T-cell (primary cell): ENCODE measurements around the gene HABP2. TPM values are rescaled to one million over a fixed set of nuclear protein-coding genes. Genes with fewer than 3 reads are reported as not detected.

ENCODE experiments used
- ATAC-seq, 4 experiments: fragments of 200-7000 bp in 3 of 4; fragments of 150-1000 bp in 1 of 4; cut with Tn5 transposase; replicated peaks in 1 of 4; 1 replicate in 3 of 4; 2 replicates in 1 of 4; pipeline ENCODE4 v1.10.0; 2021; ENCODE audit warnings: moderate library complexity in 3 of 4, mild to moderate bottlenecking in 2 of 4, moderate number of reproducible peaks in 1 of 4
- CTCF ChIA-PET, 2 donors: fragments of 300-600 bp; sonication (Branson Sonifier 250); formaldehyde crosslinking; loops; one replicate each; lab custom pipeline; 2022; ENCODE audit warnings: antibody characterized with exemption in 2 of 2; lab: Charles Lee
- POLR2A ChIA-PET, 2 donors: fragments of 300-600 bp; sonication (Branson Sonifier 250); formaldehyde crosslinking; loops; one replicate each; lab custom pipeline; 2022; ENCODE audit warnings: antibody characterized with exemption in 2 of 2; lab: Charles Lee
- DNase-seq, 35 experiments: peaks; one replicate each; pipeline versions ENCODE4 v3.0.0 to v3.0.0-alpha.2; 2013 to 2023
- H3K27ac ChIP-seq: one replicate; pipeline ENCODE4 v1.5.1; 2013; ENCODE audit warnings: low read length
- H3K27me3 ChIP-seq, 2 experiments: replicated peaks in 1 of 2; 1 replicate in 1 of 2; 2 replicates in 1 of 2; pipeline versions ENCODE4 v1.6.1 to v1.7.0; 2013; ENCODE audit warnings: low read length in 1 of 2, mixed read lengths in 1 of 2; ENCODE audit not compliant: control insufficient read depth in 2 of 2, insufficient read depth in 2 of 2; ENCODE audit errors: extremely low read depth in 1 of 2
- H3K36me3 ChIP-seq, 2 donors: 1 replicate in 1 of 2; 2 replicates in 1 of 2; pipeline versions ENCODE4 v1.6.1 to v1.7.0; 2013; ENCODE audit warnings: low read length in 1 of 2; ENCODE audit not compliant: control insufficient read depth in 2 of 2, insufficient read depth in 1 of 2; ENCODE audit errors: extremely low read depth in 1 of 2
- H3K4me1 ChIP-seq, 2 experiments: 1 replicate in 1 of 2; 2 replicates in 1 of 2; pipeline versions ENCODE4 v1.6.1 to v1.7.0; 2013; ENCODE audit warnings: low read length in 2 of 2, mixed read lengths in 1 of 2; ENCODE audit not compliant: insufficient read depth in 2 of 2, control insufficient read depth in 1 of 2; ENCODE audit errors: extremely low read depth in 1 of 2
- H3K4me3 ChIP-seq, 2 donors: 1 replicate in 1 of 2; 2 replicates in 1 of 2; pipeline versions ENCODE4 v1.5.1 to v1.7.0; 2013; ENCODE audit warnings: mild to moderate bottlenecking in 2 of 2, low read length in 1 of 2, moderate library complexity in 1 of 2; ENCODE audit not compliant: control insufficient read depth in 1 of 2; ENCODE audit errors: extremely low read depth in 1 of 2
- H3K9me3 ChIP-seq: 2 replicates; pipeline ENCODE4 v1.7.0; 2013
- H3K27ac Mint-ChIP-seq, 2 donors: one replicate each; pipeline ENCODE4 v1.8.0; 2020 to 2021; ENCODE audit warnings: mild to moderate bottlenecking in 2 of 2, mixed read lengths in 2 of 2
- H3K27me3 Mint-ChIP-seq, 2 donors: one replicate each; pipeline ENCODE4 v1.8.0; 2021 to 2022; ENCODE audit warnings: mixed read lengths in 2 of 2
- H3K36me3 Mint-ChIP-seq: one replicate; pipeline ENCODE4 v1.8.0; 2021; ENCODE audit warnings: mixed read lengths
- H3K4me1 Mint-ChIP-seq, 3 donors: one replicate each; pipeline ENCODE4 v1.8.0; 2020 to 2022; ENCODE audit warnings: mixed read lengths in 3 of 3, mild to moderate bottlenecking in 1 of 3
- H3K4me3 Mint-ChIP-seq, 3 donors: one replicate each; pipeline ENCODE4 v1.8.0; 2020 to 2022; ENCODE audit warnings: mild to moderate bottlenecking in 3 of 3, mixed read lengths in 3 of 3, moderate library complexity in 3 of 3
- H3K9me3 Mint-ChIP-seq, 3 donors: one replicate each; pipeline ENCODE4 v1.8.0; 2020 to 2022; ENCODE audit warnings: mixed read lengths in 3 of 3
- WGBS: methylation state at CpG from one replicate; pipeline ENCODE4 v1.1.5; 2013; ENCODE audit warnings: missing lambda C conversion rate; ENCODE audit not compliant: insufficient coverage; 5-methylcytosine and 5-hydroxymethylcytosine counted together
- total RNA-seq, 35 experiments: library from RNA in 6 of 35; stranded (reverse) in 6 of 35; fragments of 120-200 nt in 1 of 35; gene quantifications; one replicate each; pipeline versions ENCODE4 v1.2.1 to v1.2.4 and lab custom pipeline; 2013 to 2026

HABP2 gene
- total RNA-seq, 5 donors from 2014 or later (not counting 1 experiment from before 2014, with no cell fraction given) = 0.13 to 0.28 (median 0.20) TPM; not detected in 2

DNA sequence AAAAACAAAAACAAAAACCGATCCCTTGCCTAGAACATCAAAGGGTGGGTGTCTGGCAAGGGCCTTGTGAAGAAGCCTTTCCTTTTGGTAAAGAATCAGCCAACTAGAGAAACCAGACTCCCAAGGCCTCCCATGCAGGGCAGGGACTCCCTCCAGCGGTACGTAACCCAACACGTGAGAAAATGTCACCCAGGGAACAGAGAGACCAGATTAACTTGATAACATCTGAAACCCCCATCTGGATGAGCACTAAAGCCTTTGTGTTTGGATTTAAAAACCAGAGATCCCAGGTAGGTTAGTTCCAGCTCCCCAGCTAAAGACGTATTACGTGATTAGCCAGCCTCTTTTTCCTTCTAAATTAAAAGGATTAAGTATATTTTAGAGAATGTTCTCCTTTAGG lies 3.0 kb upstream of the HABP2 start:
- peaks cover 4 to 26% of the 10 kb centered on the region in 2 donors for H3K27me3 Mint-ChIP-seq
- Histone ChIP-seq H3K27me3 (peaks cover 0 to 7% of the 10 kb centered on the region in 2 experiments), H3K36me3 (no peaks in the 10 kb centered on the region), H3K4me3 (no peak overlapping the region), H3K9me3 (no peaks in the 10 kb centered on the region), H3K27ac (no peak overlapping the region), H3K4me1 (no peaks in the 10 kb centered on the region)
- H3K4me1 Mint-ChIP-seq = no peaks in the 10 kb centered on the region
- H3K9me3 Mint-ChIP-seq = no peaks in the 10 kb centered on the region
- POLR2A ChIA-PET = no interaction called here
- ATAC-seq (no peak), DNase-seq (no peak)
- H3K4me3 Mint-ChIP-seq = no peak overlapping the region
- WGBS = no CpG with 5 or more reads among the region's 6 CpGs
- H3K36me3 Mint-ChIP-seq = no peaks in the 10 kb centered on the region
- CTCF ChIA-PET = no interaction called here
- H3K27ac Mint-ChIP-seq = no peak overlapping the region

DNA sequence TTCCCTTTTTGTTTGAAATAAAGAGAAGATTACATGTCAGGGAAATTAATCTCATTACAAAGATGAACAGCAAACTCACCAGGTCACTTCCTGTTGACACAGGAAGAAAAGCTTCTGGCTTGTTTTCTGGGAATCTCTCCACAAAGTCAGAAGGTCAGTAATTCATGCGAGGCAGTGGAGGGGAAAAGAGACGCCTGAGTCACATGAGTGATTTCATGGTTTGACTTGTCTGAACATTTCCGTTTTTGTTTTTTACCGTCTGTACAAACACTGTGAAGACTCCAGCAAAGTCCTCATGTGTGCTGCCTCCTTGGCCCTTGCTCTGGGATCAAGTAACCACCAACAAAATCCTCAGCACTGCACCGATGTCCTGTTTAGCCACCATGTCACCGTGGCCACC lies 2.5 kb upstream of the HABP2 start:
- WGBS = 64% methylated on average over 6 of the region's 6 CpGs
- Mint-ChIP-seq H3K36me3 (no peaks in the 10 kb centered on the region), H3K4me3 (no peak overlapping the region), H3K9me3 (no peaks in the 10 kb centered on the region), H3K27ac (no peak overlapping the region), H3K4me1 (no peaks in the 10 kb centered on the region), H3K27me3 (peaks cover 4 to 23% of the 10 kb centered on the region in 2 donors)
- Histone ChIP-seq H3K9me3 (no peaks in the 10 kb centered on the region), H3K36me3 (no peaks in the 10 kb centered on the region), H3K4me3 (no peak overlapping the region), H3K4me1 (no peaks in the 10 kb centered on the region), H3K27ac (no peak overlapping the region), H3K27me3 (peaks cover 0 to 10% of the 10 kb centered on the region in 2 experiments)
- DNase-seq (no peak), ATAC-seq (no peak)
- CTCF ChIA-PET = no interaction called here
- POLR2A ChIA-PET = no interaction called here

- CTCF ChIA-PET = interaction anchor here in 1 of 2 donors (0.5 kb wide), 1 partner anchor 10 kb away, joined by 7 read pairs; no protein-coding TSS in a partner anchor
- 94% methylated on average over 3 of the region's 3 CpGs for WGBS
Observed at GRCh38 chr10:113552014-113552413, 839 bp upstream of the HABP2 start.

DNA sequence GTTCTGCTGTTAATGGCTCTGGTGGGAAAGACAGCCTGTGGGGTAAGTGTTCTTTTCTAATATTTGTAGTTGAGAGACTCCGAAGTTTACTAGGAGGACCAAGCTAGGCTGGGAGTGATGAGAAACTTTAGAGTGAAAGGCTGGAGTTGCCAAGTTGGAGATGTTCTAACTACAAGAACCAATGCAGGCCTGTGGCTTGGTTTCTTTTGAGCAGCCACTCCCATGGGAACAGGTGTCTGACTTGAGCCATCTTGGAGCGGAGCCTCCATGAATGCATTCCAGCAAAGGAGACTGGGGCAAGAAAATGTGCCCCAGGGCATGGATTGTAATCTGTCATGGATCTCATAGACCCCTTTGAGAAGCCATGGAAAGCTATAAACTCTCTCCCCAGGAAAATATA lies 296 bp downstream of the HABP2 start:
- WGBS = 88% methylated on average over 1 of the region's 2 CpGs
- Mint-ChIP-seq H3K36me3 (no peaks in the 10 kb centered on the region), H3K9me3 (no peaks in the 10 kb centered on the region), H3K4me1 (peaks cover 0 to 7% (median 4%) of the 10 kb centered on the region in 3 donors), H3K27ac (no peak overlapping the region), H3K27me3 (peaks cover 15 to 37% of the 10 kb centered on the region in 2 donors), H3K4me3 (no peak overlapping the region)
- Histone ChIP-seq H3K4me3 (no peak overlapping the region), H3K9me3 (no peaks in the 10 kb centered on the region), H3K36me3 (no peaks in the 10 kb centered on the region), H3K4me1 (peaks cover 0 to 2% of the 10 kb centered on the region in 2 experiments), H3K27me3 (peaks cover 0 to 16% of the 10 kb centered on the region in 2 experiments), H3K27ac (no peak overlapping the region)
- DNase-seq (no peak), ATAC-seq (no peak)
- POLR2A ChIA-PET = no interaction called here
- CTCF ChIA-PET = interaction anchor here in 1 of 2 donors (0.8 kb wide), 1 partner anchor 10 kb away, joined by 3 read pairs; no protein-coding TSS in a partner anchor

More at GRCh38 chr10:113552014-113552413, 839 bp upstream of the HABP2 start:
- POLR2A ChIA-PET = no interaction called here
- H3K9me3 ChIP-seq = no peaks in the 10 kb centered on the region
- H3K4me3 ChIP-seq = no peak overlapping the region
- Mint-ChIP-seq H3K27ac (no peak overlapping the region), H3K4me3 (no peak overlapping the region), H3K9me3 (no peaks in the 10 kb centered on the region), H3K4me1 (no peaks in the 10 kb centered on the region), H3K36me3 (no peaks in the 10 kb centered on the region), H3K27me3 (peaks cover 7 to 27% of the 10 kb centered on the region in 2 donors)
- H3K27ac ChIP-seq = no peak overlapping the region
- H3K4me1 ChIP-seq = no peaks in the 10 kb centered on the region
- peaks cover 0 to 12% of the 10 kb centered on the region in 2 experiments for H3K27me3 ChIP-seq
- DNase-seq = no peak
- no peak for ATAC-seq
- no peaks in the 10 kb centered on the region for H3K36me3 ChIP-seq

DNA sequence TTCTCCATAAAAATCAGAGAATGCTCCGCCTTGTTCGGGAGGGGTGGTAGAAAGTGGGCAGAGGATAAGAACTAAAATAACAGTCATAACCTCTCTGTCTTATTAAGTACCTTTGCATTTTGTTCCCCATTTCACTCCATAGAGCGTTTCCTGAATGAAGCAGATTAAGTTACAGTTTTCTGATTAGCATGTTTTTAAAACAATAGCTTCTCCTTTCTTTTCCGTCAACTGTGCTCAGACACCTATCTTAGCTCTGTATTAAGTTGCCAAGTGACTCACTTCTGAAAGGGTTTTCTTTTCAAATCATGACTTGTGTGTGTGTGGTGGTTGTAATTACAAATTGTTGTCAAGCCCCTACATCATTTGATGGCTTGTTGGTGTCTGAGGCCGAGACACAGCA lies 1.4 kb downstream of the HABP2 start:
- H3K27me3 ChIP-seq = peaks cover 0 to 19% of the 10 kb centered on the region in 2 experiments
- POLR2A ChIA-PET = no interaction called here
- DNase-seq (no peak), ATAC-seq (no peak)
- H3K9me3 Mint-ChIP-seq = no peaks in the 10 kb centered on the region
- CTCF ChIA-PET = interaction anchor here in 1 of 2 donors (0.5 kb wide), 1 partner anchor 1081 kb away, joined by 3 read pairs; no protein-coding TSS in a partner anchor
- no peaks in the 10 kb centered on the region for H3K9me3 ChIP-seq
- H3K36me3 Mint-ChIP-seq = no peaks in the 10 kb centered on the region
- H3K4me3 Mint-ChIP-seq = no peak overlapping the region
- H3K27ac ChIP-seq = no peak overlapping the region
- peaks cover 0 to 7% (median 4%) of the 10 kb centered on the region in 3 donors for H3K4me1 Mint-ChIP-seq
- peaks cover 15 to 33% of the 10 kb centered on the region in 2 donors for H3K27me3 Mint-ChIP-seq
- 100% methylated on average over 1 of the region's 5 CpGs for WGBS
- no peak overlapping the region for H3K4me3 ChIP-seq
- no peak overlapping the region for H3K27ac Mint-ChIP-seq
- H3K36me3 ChIP-seq = no peaks in the 10 kb centered on the region
- peaks cover 0 to 2% of the 10 kb centered on the region in 2 experiments for H3K4me1 ChIP-seq

- Mint-ChIP-seq H3K36me3 (no peaks in the 10 kb centered on the region), H3K27me3 (peaks cover 15 to 34% of the 10 kb centered on the region in 2 donors), H3K27ac (no peak overlapping the region), H3K4me3 (no peak overlapping the region), H3K9me3 (no peaks in the 10 kb centered on the region), H3K4me1 (peaks cover 0 to 7% (median 4%) of the 10 kb centered on the region in 3 donors)
- ATAC-seq (no peak), DNase-seq (no peak)
- Histone ChIP-seq H3K4me1 (peaks cover 0 to 2% of the 10 kb centered on the region in 2 experiments), H3K9me3 (no peaks in the 10 kb centered on the region), H3K27ac (no peak overlapping the region), H3K27me3 (peaks cover 0 to 24% of the 10 kb centered on the region in 2 experiments), H3K4me3 (no peak overlapping the region), H3K36me3 (no peaks in the 10 kb centered on the region)
- ChIA-PET CTCF (no interaction called here), POLR2A (no interaction called here)
- WGBS = 54% methylated on average over 2 of the region's 3 CpGs
Observed at GRCh38 chr10:113555245-113555644, 2.4 kb downstream of the HABP2 start.
